GM12878 (cell line): Measurements from ENCODE around the gene FBXW12. TPM values are rescaled to one million over a fixed set of nuclear protein-coding genes. Genes with fewer than 3 reads are reported as not detected.

Experiments
- ATAC-seq: fragments of 200-7000 bp; cut with Tn5 transposase; 3 replicates; pipeline ENCODE4 v1.9.1; 2020; ENCODE audit warnings: mild to moderate bottlenecking, moderate library complexity
- BruUV-seq: library from RNA; stranded (reverse); fragments of 400-500 nt; replicated peaks from 2 replicates; lab custom pipeline; 2021; lab: Mats Ljungman, UMichigan
- CTCF ChIA-PET: fragments of 300-600 bp; sonication (Branson Sonifier 250); formaldehyde crosslinking; extraction: SDS; loops from one replicate; lab custom pipeline; 2021; ENCODE audit warnings: inconsistent platforms; lab: Yijun Ruan, JAX
- POLR2A ChIA-PET: fragments of 350-600 bp; formaldehyde crosslinking; extraction: SDS; loops from one replicate; lab custom pipeline; 2021; ENCODE audit warnings: inconsistent platforms; lab: Charles Lee
- RAD21 ChIA-PET: fragments of 300-600 bp; sonication (Branson Sonifier 250); formaldehyde crosslinking; loops from one replicate; lab custom pipeline; 2023; ENCODE audit warnings: antibody characterized with exemption; ENCODE audit not compliant: unreplicated experiment; lab: Charles Lee
- SMC1A ChIA-PET: fragments of 300-600 bp; sonication (Branson Sonifier 250); formaldehyde crosslinking; loops from one replicate; lab custom pipeline; 2023; ENCODE audit not compliant: unreplicated experiment, uncharacterized antibody; lab: Charles Lee
- DNase-seq: peaks from one replicate; pipeline ENCODE4 v3.0.0-alpha.2; 2011; ENCODE audit warnings: low read depth, low spot score
- FAIRE-seq: peaks from 3 replicates; lab custom pipeline; 2011; peaks lifted over from hg19 to GRCh38; lab: Jason Lieb, UNC
- H2AFZ ChIP-seq: 2 replicates; pipeline ENCODE4 v1.6.0; 2011; ENCODE audit warnings: low read depth, low read length, control low read depth; ENCODE audit not compliant: control insufficient read depth
- H3K27ac ChIP-seq: 2 replicates; pipeline ENCODE4 v1.5.1; 2011; ENCODE audit warnings: control low read depth; ENCODE audit not compliant: control insufficient read depth, insufficient read depth
- H3K27me3 ChIP-seq, 2 experiments: replicated peaks in 1 of 2; 2 replicates each; pipeline versions ENCODE4 v1.6.0 to v1.6.1; 2011; ENCODE audit warnings: low read length in 1 of 2; ENCODE audit not compliant: control insufficient read depth in 2 of 2, insufficient read depth in 2 of 2
- H3K36me3 ChIP-seq, 2 experiments: 2 replicates each; pipeline ENCODE4 v1.5.1; 2011; ENCODE audit warnings: low read length in 1 of 2; ENCODE audit not compliant: control insufficient read depth in 2 of 2, insufficient read depth in 2 of 2
- H3K4me1 ChIP-seq: 2 replicates; pipeline ENCODE4 v1.6.1; 2011; ENCODE audit warnings: mild to moderate bottlenecking, low read length, moderate library complexity, mixed read lengths; ENCODE audit not compliant: control insufficient read depth, insufficient read depth
- H3K4me2 ChIP-seq: 2 replicates; pipeline ENCODE4 v1.6.0; 2011; ENCODE audit warnings: control low read depth; ENCODE audit not compliant: control insufficient read depth, insufficient read depth
- H3K4me3 ChIP-seq: fragments of 200-600 bp; sonication (generic); 2 replicates; pipeline ENCODE4 v1.5.1; 2016
- H3K79me2 ChIP-seq: 2 replicates; pipeline ENCODE4 v1.6.0; 2011; ENCODE audit warnings: low read length; ENCODE audit not compliant: control insufficient read depth, insufficient read depth
- H3K9ac ChIP-seq: 2 replicates; pipeline ENCODE4 v1.8.0; 2011; ENCODE audit warnings: low read length, control low read depth, mixed read lengths; ENCODE audit not compliant: control insufficient read depth, insufficient read depth
- H3K9me3 ChIP-seq: replicated peaks from 3 replicates; pipeline ENCODE4 v1.5.1; 2011; ENCODE audit warnings: mild to moderate bottlenecking, low read length; ENCODE audit not compliant: control insufficient read depth, insufficient read depth
- H4K20me1 ChIP-seq: 2 replicates; pipeline ENCODE4 v1.6.0; 2011; ENCODE audit not compliant: control insufficient read depth, insufficient read depth
- BHLHE40 ChIP-seq, 2 experiments: fragments of 450-650 bp in 1 of 2; IDR thresholded peaks; 2 replicates each; pipeline ENCODE4 v1.6.1; 2011 to 2017; ENCODE audit warnings: low read depth in 2 of 2, borderline replicate concordance in 1 of 2, improper control_type of control experiment in 1 of 2, low read length in 1 of 2, mild to moderate bottlenecking in 1 of 2
- DPF2 ChIP-seq: fragments of 450-650 bp; IDR thresholded peaks from 2 replicates; pipeline ENCODE4 v1.6.1; 2017; ENCODE audit warnings: mild to moderate bottlenecking
- WGBS: methylation state at CpG from one replicate; pipeline ENCODE4 v1.1.6; 2016; ENCODE audit warnings: low lambda C conversion rate; ENCODE audit not compliant: insufficient replicate concordance, insufficient coverage; ENCODE audit errors: missing lambda C conversion rate; 5-methylcytosine and 5-hydroxymethylcytosine counted together
- in situ Hi-C: fragments of 300-500 bp; cut with MboI; formaldehyde crosslinking; loops from 9 replicates; pipeline ENCODE4 v1.14.3; 2018; ENCODE audit warnings: mixed read lengths
- intact Hi-C: fragments of 100-400 bp; cut with micrococcal nuclease; formaldehyde crosslinking; loops from one replicate; pipeline ENCODE4 v1.14.2; 2022; ENCODE audit not compliant: unreplicated experiment
- polyA plus RNA-seq, 11 experiments: library from polyadenylated mRNA; depleted of rRNA in 4 of 11; unstranded in 6 of 11; stranded (reverse) in 5 of 11; fragments of >200 nt; fragmentation: Nextera tagmentation in 4 of 11; fragmentation: Illumina TruSeq in 1 of 11; extraction: Ambion mirVana in 4 of 11; extraction: Trizol in 1 of 11; gene quantifications; 1 replicate in 1 of 11; 2 replicates in 10 of 11; pipeline versions ENCODE4 v1.2.1 to v1.2.3, GENCODE V29; 2011 to 2016; ENCODE audit warnings: inconsistent platforms in 2 of 11, missing spikeins in 2 of 11, low read depth in 1 of 11
- total RNA-seq, 4 experiments: library from RNA; depleted of rRNA in 3 of 4; stranded (reverse); fragments of >200 nt in 3 of 4; fragmentation: Illumina TruSeq in 1 of 4; extraction: Trizol in 1 of 4; gene quantifications; 2 replicates each; pipeline versions ENCODE4 v1.2.1 to v1.2.3, GENCODE V29; 2013 to 2021
- TF ChIP-seq, protein P1 (sequence below), 3 experiments: IDR thresholded peaks in 2 of 3; conservative IDR thresholded peaks in 1 of 3; 2 replicates each; pipeline ENCODE4 v1.5.1; 2011; ENCODE audit warnings: low read depth in 3 of 3, low read length in 3 of 3, mild to moderate bottlenecking in 3 of 3, control low read depth in 2 of 3, moderate library complexity in 2 of 3, inconsistent platforms in 1 of 3, mixed read lengths in 1 of 3; ENCODE audit not compliant: control insufficient read depth in 2 of 3, insufficient read depth in 1 of 3; ENCODE audit errors: extremely low read depth in 1 of 3

FBXW12 gene
- total and polyA plus RNA-seq, 10 of the 15 experiments (the other 5 are each of a cell fraction or from before 2014, with no cell fraction given), result 0.04 to 0.18 (median 0.12) TPM; not detected in 4

DNA sequence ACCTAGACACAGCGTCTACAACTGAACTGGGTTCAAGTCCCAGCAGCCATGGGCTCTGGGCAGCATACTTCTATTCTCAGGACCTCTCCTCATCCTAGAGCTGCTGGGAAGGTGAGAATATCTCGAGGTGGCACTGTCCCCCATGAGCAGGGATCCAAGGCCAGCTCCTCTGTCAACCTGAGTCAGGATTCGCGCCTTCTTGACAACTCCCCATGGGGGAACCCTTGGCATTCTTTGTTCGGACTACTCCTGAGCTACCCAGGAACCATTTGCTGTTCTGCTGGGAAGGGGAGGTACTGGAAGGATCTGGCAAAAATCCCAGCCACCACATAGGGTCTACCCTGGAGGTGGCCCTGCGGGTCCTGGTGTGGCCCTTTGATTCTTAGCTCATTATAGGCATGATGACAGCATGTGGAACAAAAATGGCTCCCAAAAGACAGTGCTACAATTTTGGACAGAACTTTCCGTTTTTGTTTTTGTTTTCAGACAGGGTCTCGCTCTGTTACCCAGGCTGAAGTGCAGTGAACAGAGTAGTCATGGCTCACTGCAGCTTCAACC is 35.6 kb downstream of the FBXW12 start (continued):
- TF ChIP-seq BHLHE40 (IDR thresholded peaks at IDR 0.05; ENCODE audit: borderline replicate concordance in 1 of 2, low read depth in 2 of 2, low read length in 1 of 2), result no peak

DNA sequence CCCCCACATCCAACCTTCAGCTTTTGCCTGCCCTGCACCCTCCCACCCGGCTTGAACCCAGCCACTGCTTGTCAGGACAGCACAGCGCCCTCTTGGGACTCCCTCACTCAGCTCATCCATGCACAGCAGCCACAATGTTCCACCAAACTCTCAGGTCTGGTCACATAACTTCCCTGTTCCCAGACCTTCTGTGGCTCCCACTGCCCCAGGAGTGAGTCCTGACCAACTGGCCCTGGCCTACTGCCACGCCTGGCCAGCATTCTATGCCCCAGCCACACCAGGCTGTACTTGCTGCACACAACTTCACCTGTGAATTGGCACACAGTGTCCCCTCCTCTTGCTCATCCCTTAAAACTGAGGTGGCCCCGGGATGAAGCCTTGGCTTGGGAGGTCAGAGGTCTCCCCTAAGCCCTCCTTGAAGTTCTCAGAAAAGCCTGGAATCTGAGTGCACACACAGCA is 36.8 kb downstream of the FBXW12 start:
- RAD21 ChIA-PET, result no interaction called here
- Histone ChIP-seq H3K4me1 (no peaks in the 10 kb centered on the region), H3K79me2 (no peaks in the 10 kb centered on the region), H3K27ac (no peak overlapping the region), H3K27me3 (no peaks in the 10 kb centered on the region), H3K9me3 (no peaks in the 10 kb centered on the region), H3K4me2 (no peak overlapping the region), H3K36me3 (no peaks in the 10 kb centered on the region), H3K9ac (no peak overlapping the region), H3K4me3 (no peak overlapping the region), H2AFZ (no peak overlapping the region), H4K20me1 (no peaks in the 10 kb centered on the region)
- DNase-seq, result no peak
- ATAC-seq, result no peak
- no peak for FAIRE-seq
- POLR2A ChIA-PET, result no interaction called here
- in situ Hi-C loops (no loop called here), intact Hi-C loops (no loop called here)
- SMC1A ChIA-PET, result interaction anchor here (0.7 to 2.4 kb wide), 3 partner anchors 9 to 134 kb away, joined by 3 to 15 read pairs (median 5); no protein-coding TSS in a partner anchor
- CTCF ChIA-PET, result interaction anchor here (1.1 to 22.0 kb wide), 4 partner anchors 8 to 215 kb away, joined by 3 to 757 read pairs (median 4); partner anchors contain the start of genes CCDC51 and TMA7
- BruUV-seq, result no TSS peak
- 14% methylated on average over 4 of the region's 4 CpGs for WGBS
- no peak for TF ChIP-seq DPF2
- TF ChIP-seq, protein P1, sequence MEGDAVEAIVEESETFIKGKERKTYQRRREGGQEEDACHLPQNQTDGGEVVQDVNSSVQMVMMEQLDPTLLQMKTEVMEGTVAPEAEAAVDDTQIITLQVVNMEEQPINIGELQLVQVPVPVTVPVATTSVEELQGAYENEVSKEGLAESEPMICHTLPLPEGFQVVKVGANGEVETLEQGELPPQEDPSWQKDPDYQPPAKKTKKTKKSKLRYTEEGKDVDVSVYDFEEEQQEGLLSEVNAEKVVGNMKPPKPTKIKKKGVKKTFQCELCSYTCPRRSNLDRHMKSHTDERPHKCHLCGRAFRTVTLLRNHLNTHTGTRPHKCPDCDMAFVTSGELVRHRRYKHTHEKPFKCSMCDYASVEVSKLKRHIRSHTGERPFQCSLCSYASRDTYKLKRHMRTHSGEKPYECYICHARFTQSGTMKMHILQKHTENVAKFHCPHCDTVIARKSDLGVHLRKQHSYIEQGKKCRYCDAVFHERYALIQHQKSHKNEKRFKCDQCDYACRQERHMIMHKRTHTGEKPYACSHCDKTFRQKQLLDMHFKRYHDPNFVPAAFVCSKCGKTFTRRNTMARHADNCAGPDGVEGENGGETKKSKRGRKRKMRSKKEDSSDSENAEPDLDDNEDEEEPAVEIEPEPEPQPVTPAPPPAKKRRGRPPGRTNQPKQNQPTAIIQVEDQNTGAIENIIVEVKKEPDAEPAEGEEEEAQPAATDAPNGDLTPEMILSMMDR (IDR thresholded peaks at IDR 0.05 in 2 of 3, conservative IDR thresholded peaks at IDR 0.05 in 1 of 3; ENCODE audit: control insufficient read depth in 2 of 3, extremely low read depth in 1 of 3, insufficient read depth in 1 of 3, low read depth in 3 of 3, low read length in 3 of 3), result peak; percentile 7 to 20 (median 9); a peak in 3 of 6 replicates
